Fibroblast of lung (primary cell): ENCODE measurements around the gene SLC9A3. TPM values are rescaled to one million over a fixed set of nuclear protein-coding genes. Genes with fewer than 3 reads are reported as not detected.

Experiments used
- DNase-seq, 2 donors: peaks; one replicate each; pipeline versions ENCODE4 v3.0.0 to v3.0.0-alpha.2; 2010; ENCODE audit warnings: low read depth in 2 of 2
- H2AFZ ChIP-seq: 2 replicates; pipeline ENCODE4 v1.5.1; 2012; ENCODE audit warnings: low read length, control low read depth, inconsistent platforms
- H3K27ac ChIP-seq: 2 replicates; pipeline ENCODE4 v1.5.1; 2011; ENCODE audit warnings: low read length, control low read depth; ENCODE audit not compliant: insufficient read depth
- H3K27me3 ChIP-seq: 2 replicates; pipeline ENCODE4 v1.5.1; 2011; ENCODE audit warnings: mild to moderate bottlenecking, low read length; ENCODE audit not compliant: control insufficient read depth, insufficient read depth
- H3K36me3 ChIP-seq: 2 replicates; pipeline ENCODE4 v1.5.1; 2011; ENCODE audit warnings: low read length; ENCODE audit not compliant: control insufficient read depth, insufficient read depth
- H3K4me1 ChIP-seq: 2 replicates; pipeline ENCODE4 v1.5.1; 2011; ENCODE audit warnings: low read length; ENCODE audit not compliant: control insufficient read depth, insufficient read depth; ENCODE audit errors: extremely low read depth
- H3K4me2 ChIP-seq: 2 replicates; pipeline ENCODE4 v1.5.1; 2011; ENCODE audit warnings: low read length, control low read depth; ENCODE audit not compliant: insufficient read depth; ENCODE audit errors: extremely low read depth
- H3K4me3 ChIP-seq, 4 experiments: fragments of 200-600 bp in 1 of 4; sonication (generic) in 1 of 4; replicated peaks in 1 of 4; 2 replicates each; pipeline ENCODE4 v1.5.1; 2011 to 2016; ENCODE audit warnings: low read length in 4 of 4, low read depth in 3 of 4, mild to moderate bottlenecking in 3 of 4, control low read depth in 2 of 4, inconsistent platforms in 1 of 4, mixed read lengths in 1 of 4; ENCODE audit not compliant: insufficient read depth in 1 of 4; ENCODE audit errors: control extremely low read depth in 1 of 4
- H3K79me2 ChIP-seq: 2 replicates; pipeline ENCODE4 v1.5.1; 2012; ENCODE audit warnings: mild to moderate bottlenecking, low read length, inconsistent platforms; ENCODE audit not compliant: control insufficient read depth, insufficient read depth
- H3K9ac ChIP-seq: 2 replicates; pipeline ENCODE4 v1.5.1; 2011; ENCODE audit warnings: mild to moderate bottlenecking, low read length, control low read depth; ENCODE audit not compliant: insufficient read depth
- H3K9me3 ChIP-seq: 2 replicates; pipeline ENCODE4 v1.5.1; 2012; ENCODE audit warnings: low read depth, low read length; ENCODE audit not compliant: control insufficient read depth, insufficient read depth
- H4K20me1 ChIP-seq: 2 replicates; pipeline ENCODE4 v1.5.1; 2011; ENCODE audit warnings: low read length; ENCODE audit not compliant: control insufficient read depth, insufficient read depth; ENCODE audit errors: extremely low read depth
- CTCF ChIP-seq, 2 donors: IDR thresholded peaks in 1 of 2; conservative IDR thresholded peaks in 1 of 2; 1 replicate in 1 of 2; 2 replicates in 1 of 2; pipeline ENCODE4 v1.5.1; 2011 to 2012; ENCODE audit warnings: low read length in 2 of 2, control low read depth in 1 of 2, inconsistent platforms in 1 of 2, low read depth in 1 of 2, mild to moderate bottlenecking in 1 of 2
- EZH2 ChIP-seq: IDR thresholded peaks from 2 replicates; pipeline ENCODE4 v1.5.1; 2012; ENCODE audit warnings: low read length, control low read depth, mild to moderate bottlenecking; ENCODE audit errors: missing control alignments
- polyA plus RNA-seq, 2 donors: library from polyadenylated mRNA; depleted of rRNA in 1 of 2; stranded (reverse) in 1 of 2; unstranded in 1 of 2; fragments of >200 nt; gene quantifications; 2 replicates each; pipeline ENCODE4 v1.2.1, GENCODE V29; 2011 to 2012; ENCODE audit warnings: missing spikeins in 1 of 2
- total RNA-seq: library from RNA; depleted of rRNA; stranded (reverse); fragments of >200 nt; gene quantifications from 2 replicates; pipeline ENCODE4 v1.2.1, GENCODE V29; 2014

Gene SLC9A3
- total and polyA plus RNA-seq, 2 donors (not counting 1 experiment from before 2014, with no cell fraction given): 0.50 to 0.84 TPM

GRCh38 chr5:458547-459353 is 65.5 kb downstream of the SLC9A3 start:
- Histone ChIP-seq H2AFZ (no peak overlapping the region), H3K4me2 (no peak overlapping the region), H4K20me1 (no peaks in the 10 kb centered on the region), H3K4me3 (no peak overlapping the region), H3K4me1 (no peaks in the 10 kb centered on the region), H3K27me3 (no peaks in the 10 kb centered on the region), H3K79me2 (peaks cover 22% of the 10 kb centered on the region), H3K9ac (no peak overlapping the region), H3K9me3 (no peaks in the 10 kb centered on the region), H3K27ac (peak overlapping the region; percentile 38), H3K36me3 (peaks cover 26% of the 10 kb centered on the region)
- DNase-seq: peak in 1 of 2 donors; percentile 65
- TF ChIP-seq EZH2 (no peak), CTCF (conservative IDR thresholded peaks at IDR 0.05 in 1 of 2, IDR thresholded peaks at IDR 0.05 in 1 of 2; ENCODE audit: low read depth in 1 of 2, low read length in 2 of 2) (no peak)

- Histone ChIP-seq H3K79me2 (peaks cover 22% of the 10 kb centered on the region), H2AFZ (no peak overlapping the region), H3K9me3 (no peaks in the 10 kb centered on the region), H4K20me1 (no peaks in the 10 kb centered on the region), H3K4me2 (no peak overlapping the region), H3K4me1 (no peaks in the 10 kb centered on the region), H3K27ac (no peak overlapping the region), H3K9ac (no peak overlapping the region), H3K4me3 (no peak overlapping the region), H3K36me3 (peaks cover 31% of the 10 kb centered on the region), H3K27me3 (no peaks in the 10 kb centered on the region)
- TF ChIP-seq EZH2 (no peak), CTCF (conservative IDR thresholded peaks at IDR 0.05 in 1 of 2, IDR thresholded peaks at IDR 0.05 in 1 of 2; ENCODE audit: low read depth in 1 of 2, low read length in 2 of 2) (no peak)
- DNase-seq: no peak
Observed at GRCh38 chr5:457195-457961, 66.9 kb downstream of the SLC9A3 start.

GRCh38 chr5:456351-457194 is 67.7 kb downstream of the SLC9A3 start:
- no peaks in the 10 kb centered on the region for H3K4me1 ChIP-seq
- no peak overlapping the region for H3K9ac ChIP-seq
- no peaks in the 10 kb centered on the region for H4K20me1 ChIP-seq
- H2AFZ ChIP-seq: no peak overlapping the region
- H3K4me2 ChIP-seq: no peak overlapping the region
- no peak overlapping the region for H3K27ac ChIP-seq
- peaks cover 22% of the 10 kb centered on the region for H3K79me2 ChIP-seq
- TF ChIP-seq EZH2: no peak
- no peak for TF ChIP-seq CTCF (conservative IDR thresholded peaks at IDR 0.05 in 1 of 2, IDR thresholded peaks at IDR 0.05 in 1 of 2; ENCODE audit: low read depth in 1 of 2, low read length in 2 of 2)
- DNase-seq: peak in 1 of 2 donors; percentile 68
- no peak overlapping the region for H3K4me3 ChIP-seq
- H3K36me3 ChIP-seq: peaks cover 31% of the 10 kb centered on the region
- no peaks in the 10 kb centered on the region for H3K9me3 ChIP-seq
- H3K27me3 ChIP-seq: no peaks in the 10 kb centered on the region
